D721Med (cell line): Measurements from ENCODE around the gene SYT14.
A peak's percentile ranks its signal among the peaks of the same experiment; 100 is the strongest.
"Not testable (repeated sequence)": the region's sequence is repeated elsewhere in the genome, so short reads cannot be mapped to it uniquely, and the experiment has no call there.

Experiments
- DNase-seq: peaks from one replicate; pipeline ENCODE4 v3.0.0; 2011; ENCODE audit warnings: low spot score; ENCODE audit not compliant: insufficient read length
- FAIRE-seq: peaks from 2 replicates; lab custom pipeline; 2011; peaks lifted over from hg19 to GRCh38; lab: Jason Lieb, UNC
- CTCF ChIP-seq: IDR thresholded peaks from 2 replicates; pipeline ENCODE4 v1.5.1; 2012; ENCODE audit warnings: mild to moderate bottlenecking, control low read depth; ENCODE audit not compliant: insufficient read depth; ENCODE audit errors: missing control alignments

SYT14 gene

GRCh38 chr1:210104103-210104502 lies 166.1 kb downstream of the SYT14 start:
- FAIRE-seq (peak; percentile 76), DNase-seq (no peak)
- TF ChIP-seq CTCF: no peak

- DNase-seq, FAIRE-seq: not testable (repeated sequence)
Measured at GRCh38 chr1:210112906-210113305, 174.9 kb downstream of the SYT14 start.

- no peak for DNase-seq
- FAIRE-seq: peak; percentile 25
- TF ChIP-seq CTCF: no peak
Measured at GRCh38 chr1:210117198-210117597, 179.2 kb downstream of the SYT14 start.

GRCh38 chr1:210117681-210118170 lies 179.7 kb downstream of the SYT14 start:
- no peak for DNase-seq
- no peak for TF ChIP-seq CTCF
- FAIRE-seq: peak; percentile 86

GRCh38 chr1:210123383-210123782 lies 185.4 kb downstream of the SYT14 start:
- FAIRE-seq: peak; percentile 98
- no peak for DNase-seq
- TF ChIP-seq CTCF: no peak

GRCh38 chr1:210123924-210124589 lies 186.0 kb downstream of the SYT14 start:
- FAIRE-seq (peak; percentile 85), DNase-seq (no peak)
- no peak for TF ChIP-seq CTCF

- no peak for TF ChIP-seq CTCF
- FAIRE-seq: no peak
- no peak for DNase-seq
Measured at GRCh38 chr1:210124736-210125135, 186.7 kb downstream of the SYT14 start.
